ENCODE data around the gene EPS8L1. TPM values are rescaled to one million over a fixed set of nuclear protein-coding genes. Genes with fewer than 3 reads are reported as not detected.
A peak's percentile ranks its signal among the peaks of the same experiment; 100 is the strongest.

EPS8L1 gene
- total RNA-seq, 1 experiment from 2014 or later = 10.2 TPM

GRCh38 chr19:55068950-55069864 lies 6.5 kb upstream of the EPS8L1 start:
- Histone ChIP-seq H3K27me3 (replicated peaks; ENCODE audit: insufficient read depth, low read depth, low read length, poor library complexity) (peaks cover 27% of the 10 kb centered on the region), H3K4me3 (ENCODE audit: low read depth, low read length, poor library complexity, severe bottlenecking) (peak overlapping the region; percentile 4), H3K36me3 (ENCODE audit: insufficient read depth, low read length, poor library complexity, severe bottlenecking) (no peaks in the 10 kb centered on the region), H3K27ac (ENCODE audit: low read depth, low read length, poor library complexity, severe bottlenecking) (no peak overlapping the region), H3K9me3 (ENCODE audit: low read depth, low read length, poor library complexity, severe bottlenecking) (no peaks in the 10 kb centered on the region), H3K4me1 (ENCODE audit: insufficient read depth, low read length, poor library complexity, severe bottlenecking) (peaks cover 5% of the 10 kb centered on the region)
- intact Hi-C loops (cut with micrococcal nuclease; ENCODE audit: unreplicated experiment) = no loop called here
- BruUV-seq (replicated peaks) = no TSS peak
- POLR2A ChIA-PET (ENCODE audit: low non-redundant PET) = interaction anchor here (0.6 kb wide), 1 partner anchor 338 kb away, joined by 3 read pairs; no protein-coding TSS in a partner anchor
- CTCF ChIA-PET = interaction anchor here (0.5 kb wide), 1 partner anchor 1184 kb away, joined by 5 read pairs; no protein-coding TSS in a partner anchor
- TF ChIP-seq EZH2 (IDR thresholded peaks at IDR 0.05; ENCODE audit: borderline replicate concordance, low read depth, low read length, poor library complexity, severe bottlenecking) = no peak
- no peak for TF ChIP-seq CTCF (conservative IDR thresholded peaks at IDR 0.05; ENCODE audit: low read depth, low read length)
- peak; percentile 58 for DNase-seq (ENCODE audit: low spot score)

GRCh38 chr19:55069865-55070197 lies 5.8 kb upstream of the EPS8L1 start:
- ChIA-PET POLR2A (ENCODE audit: low non-redundant PET) (no interaction called here), CTCF (no interaction called here)
- intact Hi-C loops (cut with micrococcal nuclease; ENCODE audit: unreplicated experiment) = no loop called here
- H3K4me1 ChIP-seq (ENCODE audit: insufficient read depth, low read length, poor library complexity, severe bottlenecking) = peaks cover 5% of the 10 kb centered on the region
- H3K9me3 ChIP-seq (ENCODE audit: low read depth, low read length, poor library complexity, severe bottlenecking) = no peaks in the 10 kb centered on the region
- no peak overlapping the region for H3K27ac ChIP-seq (ENCODE audit: low read depth, low read length, poor library complexity, severe bottlenecking)
- no peaks in the 10 kb centered on the region for H3K36me3 ChIP-seq (ENCODE audit: insufficient read depth, low read length, poor library complexity, severe bottlenecking)
- TF ChIP-seq CTCF (conservative IDR thresholded peaks at IDR 0.05; ENCODE audit: low read depth, low read length) = no peak
- no peak for TF ChIP-seq EZH2 (IDR thresholded peaks at IDR 0.05; ENCODE audit: borderline replicate concordance, low read depth, low read length, poor library complexity, severe bottlenecking)
- no TSS peak for BruUV-seq (replicated peaks)
- no peak overlapping the region for H3K4me3 ChIP-seq (ENCODE audit: low read depth, low read length, poor library complexity, severe bottlenecking)
- peaks cover 27% of the 10 kb centered on the region for H3K27me3 ChIP-seq (replicated peaks; ENCODE audit: insufficient read depth, low read depth, low read length, poor library complexity)
- DNase-seq (ENCODE audit: low spot score) = no peak

- DNase-seq (ENCODE audit: low spot score) = no peak
- no TSS peak for BruUV-seq (replicated peaks)
- Histone ChIP-seq H3K4me1 (ENCODE audit: insufficient read depth, low read length, poor library complexity, severe bottlenecking) (peaks cover 5% of the 10 kb centered on the region), H3K27ac (ENCODE audit: low read depth, low read length, poor library complexity, severe bottlenecking) (no peak overlapping the region), H3K27me3 (replicated peaks; ENCODE audit: insufficient read depth, low read depth, low read length, poor library complexity) (peaks cover 20% of the 10 kb centered on the region), H3K9me3 (ENCODE audit: low read depth, low read length, poor library complexity, severe bottlenecking) (no peaks in the 10 kb centered on the region), H3K4me3 (ENCODE audit: low read depth, low read length, poor library complexity, severe bottlenecking) (no peak overlapping the region), H3K36me3 (ENCODE audit: insufficient read depth, low read length, poor library complexity, severe bottlenecking) (no peaks in the 10 kb centered on the region)
- intact Hi-C loops (cut with micrococcal nuclease; ENCODE audit: unreplicated experiment) = no loop called here
- CTCF ChIA-PET = no interaction called here
- POLR2A ChIA-PET (ENCODE audit: low non-redundant PET) = no interaction called here
- TF ChIP-seq EZH2 (IDR thresholded peaks at IDR 0.05; ENCODE audit: borderline replicate concordance, low read depth, low read length, poor library complexity, severe bottlenecking) = no peak
- no peak for TF ChIP-seq CTCF (conservative IDR thresholded peaks at IDR 0.05; ENCODE audit: low read depth, low read length)
These were observed 5.1 kb upstream of the EPS8L1 start for GRCh38 chr19:55070466-55071128.
